Neural progenitor cell (in vitro differentiated cells): ENCODE data around the gene EIF2D. TPM values are rescaled to one million over a fixed set of nuclear protein-coding genes. Genes with fewer than 3 reads are reported as not detected.
A peak's percentile ranks its signal among the peaks of the same experiment; 100 is the strongest.

ENCODE experiments used
- DNase-seq: peaks from one replicate; pipeline ENCODE4 v3.0.0-alpha.2; 2016; ENCODE audit warnings: low spot score
- H2AFZ ChIP-seq: fragments of 200-600 bp; sonication (generic); replicated peaks from 2 replicates; pipeline ENCODE4 v1.6.1; 2016; ENCODE audit warnings: antibody characterized with exemption
- H3F3A ChIP-seq: fragments of 200-600 bp; sonication (generic); 2 replicates; pipeline ENCODE4 v1.6.1; 2016; ENCODE audit warnings: antibody characterized with exemption, low read depth
- H3K27ac ChIP-seq: fragments of 200-600 bp; sonication (generic); 2 replicates; pipeline ENCODE4 v1.5.1; 2016; ENCODE audit warnings: mild to moderate bottlenecking
- H3K27me3 ChIP-seq: fragments of 200-600 bp; sonication (generic); 2 replicates; pipeline ENCODE4 v1.6.1; 2016; ENCODE audit warnings: mild to moderate bottlenecking, moderate library complexity
- H3K36me3 ChIP-seq: fragments of 200-600 bp; sonication (generic); 2 replicates; pipeline ENCODE4 v1.5.1; 2016
- H3K4me1 ChIP-seq: fragments of 200-600 bp; sonication (generic); 2 replicates; pipeline ENCODE4 v1.6.1; 2016; ENCODE audit warnings: mixed run types
- H3K4me2 ChIP-seq: fragments of 200-600 bp; sonication (generic); 2 replicates; pipeline ENCODE4 v1.6.1; 2016
- H3K4me3 ChIP-seq: fragments of 200-600 bp; sonication (generic); 2 replicates; pipeline ENCODE4 v1.5.1; 2016
- H3K79me2 ChIP-seq: fragments of 200-600 bp; sonication (generic); 2 replicates; pipeline ENCODE4 v1.6.1; 2016; ENCODE audit warnings: low read depth
- H3K9ac ChIP-seq: fragments of 200-600 bp; sonication (generic); 2 replicates; pipeline ENCODE4 v1.6.1; 2016
- H3K9me3 ChIP-seq: fragments of 200-600 bp; sonication (generic); 2 replicates; pipeline ENCODE4 v1.5.1; 2016; ENCODE audit warnings: low read depth
- H4K20me1 ChIP-seq: fragments of 200-600 bp; sonication (generic); 2 replicates; pipeline ENCODE4 v1.6.1; 2016; ENCODE audit warnings: low read depth
- H3K27ac Mint-ChIP-seq: 3 replicates; pipeline ENCODE4 v1.8.0; 2021; ENCODE audit warnings: mixed read lengths
- H3K27me3 Mint-ChIP-seq: 2 replicates; pipeline ENCODE4 v1.8.0; 2022; ENCODE audit warnings: low read depth, mild to moderate bottlenecking, inconsistent platforms, moderate library complexity, mixed read lengths; ENCODE audit not compliant: insufficient read depth
- H3K36me3 Mint-ChIP-seq: 3 replicates; pipeline ENCODE4 v1.8.0; 2021; ENCODE audit warnings: mixed read lengths
- H3K4me1 Mint-ChIP-seq: 3 replicates; pipeline ENCODE4 v1.8.0; 2021; ENCODE audit warnings: mixed read lengths
- H3K4me3 Mint-ChIP-seq: 3 replicates; pipeline ENCODE4 v1.8.0; 2021; ENCODE audit warnings: mild to moderate bottlenecking, moderate library complexity, mixed read lengths
- H3K9me3 Mint-ChIP-seq: 3 replicates; pipeline ENCODE4 v1.8.0; 2020; ENCODE audit warnings: mixed read lengths
- EZH2 ChIP-seq: fragments of 200-600 bp; sonication (generic); IDR thresholded peaks from 2 replicates; pipeline ENCODE4 v1.6.1; 2017; ENCODE audit warnings: antibody characterized with exemption, mild to moderate bottlenecking, moderate library complexity
- EZH2phosphoT487 ChIP-seq: fragments of 200-600 bp; sonication (generic); IDR thresholded peaks from 2 replicates; pipeline ENCODE4 v1.6.1; 2017; ENCODE audit warnings: antibody characterized with exemption
- total RNA-seq: library from RNA; depleted of rRNA; stranded (reverse); fragments of >200 nt; gene quantifications from 2 replicates; pipeline ENCODE4 v1.2.3, GENCODE V29; 2015; ENCODE audit warnings: low replicate concordance
- TF ChIP-seq, protein P1 (sequence below): fragments of 200-600 bp; sonication (generic); IDR thresholded peaks from 2 replicates; pipeline ENCODE4 v1.5.1; 2017; ENCODE audit warnings: antibody characterized with exemption, mild to moderate bottlenecking

The EIF2D gene
- total RNA-seq, 1 donor from 2014 or later, result 47.5 TPM

DNA sequence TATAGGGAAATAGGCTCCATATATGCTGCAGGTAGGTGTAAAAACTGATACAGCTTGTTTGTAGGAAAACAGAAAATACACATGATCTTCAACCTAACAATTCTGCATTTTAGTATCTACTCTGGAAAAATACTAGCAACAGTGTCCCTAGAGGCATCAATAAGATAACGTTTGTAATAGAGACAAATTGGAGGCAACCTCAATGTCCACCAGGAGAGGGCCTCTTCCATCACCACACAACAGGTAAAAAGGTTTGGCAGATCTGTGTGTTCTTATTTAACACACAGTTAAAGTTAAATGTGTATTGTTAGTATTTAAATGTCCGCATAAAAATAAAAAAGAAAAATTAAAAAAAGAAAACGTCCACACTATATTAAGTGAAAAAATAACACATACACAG is 5.4 kb downstream of the EIF2D start:
- Histone ChIP-seq H3F3A (peaks cover 4% of the 10 kb centered on the region), H3K27ac (no peak overlapping the region), H3K27me3 (no peaks in the 10 kb centered on the region), H2AFZ (no peak overlapping the region), H3K36me3 (no peaks in the 10 kb centered on the region), H3K79me2 (peaks cover 6% of the 10 kb centered on the region), H3K4me2 (no peak overlapping the region), H3K4me1 (peaks cover 5% of the 10 kb centered on the region), H4K20me1 (no peaks in the 10 kb centered on the region), H3K9me3 (no peaks in the 10 kb centered on the region), H3K9ac (no peak overlapping the region), H3K4me3 (no peak overlapping the region)
- H3K4me3 Mint-ChIP-seq, result no peak overlapping the region
- peak; percentile 38 for DNase-seq
- peaks cover 2% of the 10 kb centered on the region for H3K27me3 Mint-ChIP-seq
- no peaks in the 10 kb centered on the region for H3K9me3 Mint-ChIP-seq
- TF ChIP-seq EZH2, result no peak
- TF ChIP-seq, protein P1, sequence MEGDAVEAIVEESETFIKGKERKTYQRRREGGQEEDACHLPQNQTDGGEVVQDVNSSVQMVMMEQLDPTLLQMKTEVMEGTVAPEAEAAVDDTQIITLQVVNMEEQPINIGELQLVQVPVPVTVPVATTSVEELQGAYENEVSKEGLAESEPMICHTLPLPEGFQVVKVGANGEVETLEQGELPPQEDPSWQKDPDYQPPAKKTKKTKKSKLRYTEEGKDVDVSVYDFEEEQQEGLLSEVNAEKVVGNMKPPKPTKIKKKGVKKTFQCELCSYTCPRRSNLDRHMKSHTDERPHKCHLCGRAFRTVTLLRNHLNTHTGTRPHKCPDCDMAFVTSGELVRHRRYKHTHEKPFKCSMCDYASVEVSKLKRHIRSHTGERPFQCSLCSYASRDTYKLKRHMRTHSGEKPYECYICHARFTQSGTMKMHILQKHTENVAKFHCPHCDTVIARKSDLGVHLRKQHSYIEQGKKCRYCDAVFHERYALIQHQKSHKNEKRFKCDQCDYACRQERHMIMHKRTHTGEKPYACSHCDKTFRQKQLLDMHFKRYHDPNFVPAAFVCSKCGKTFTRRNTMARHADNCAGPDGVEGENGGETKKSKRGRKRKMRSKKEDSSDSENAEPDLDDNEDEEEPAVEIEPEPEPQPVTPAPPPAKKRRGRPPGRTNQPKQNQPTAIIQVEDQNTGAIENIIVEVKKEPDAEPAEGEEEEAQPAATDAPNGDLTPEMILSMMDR, result peak; percentile 65
- TF ChIP-seq EZH2phosphoT487, result no peak
- no peak overlapping the region for H3K27ac Mint-ChIP-seq
- H3K36me3 Mint-ChIP-seq, result peaks cover 5% of the 10 kb centered on the region
- peaks cover 9% of the 10 kb centered on the region for H3K4me1 Mint-ChIP-seq

DNA sequence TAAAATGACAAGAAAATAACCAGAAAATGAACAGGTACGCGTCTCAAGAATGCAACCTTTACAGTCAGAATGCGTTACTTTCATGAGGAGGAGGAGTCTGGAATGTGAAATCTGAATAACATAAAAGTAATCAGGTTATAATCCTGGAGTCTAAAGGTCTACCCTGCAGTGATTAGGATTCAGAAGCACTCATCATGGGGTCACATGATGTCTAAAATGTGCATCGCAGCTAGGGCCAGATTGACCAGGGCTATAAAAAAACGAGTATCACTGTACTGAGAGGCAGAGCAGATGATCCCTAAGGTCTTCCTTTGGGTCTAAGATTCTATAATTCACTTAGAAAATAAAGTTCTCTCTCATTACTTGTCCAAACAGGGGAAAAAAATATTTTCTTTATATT is 7.4 kb downstream of the EIF2D start:
- no peak overlapping the region for H3K27ac ChIP-seq
- no peak overlapping the region for H3K9ac ChIP-seq
- Mint-ChIP-seq H3K4me1 (no peaks in the 10 kb centered on the region), H3K36me3 (peaks cover 7% of the 10 kb centered on the region), H3K4me3 (no peak overlapping the region), H3K27me3 (peaks cover 2% of the 10 kb centered on the region), H3K27ac (no peak overlapping the region), H3K9me3 (no peaks in the 10 kb centered on the region)
- H3K4me3 ChIP-seq, result no peak overlapping the region
- H3K79me2 ChIP-seq, result no peaks in the 10 kb centered on the region
- no peaks in the 10 kb centered on the region for H3K36me3 ChIP-seq
- TF ChIP-seq EZH2 (no peak), EZH2phosphoT487 (no peak)
- TF ChIP-seq, protein P1, result no peak
- DNase-seq, result no peak
- H3F3A ChIP-seq, result peaks cover 4% of the 10 kb centered on the region
- H4K20me1 ChIP-seq, result no peaks in the 10 kb centered on the region
- H3K4me1 ChIP-seq, result no peaks in the 10 kb centered on the region
- H3K27me3 ChIP-seq, result no peaks in the 10 kb centered on the region
- H2AFZ ChIP-seq, result no peak overlapping the region
- H3K9me3 ChIP-seq, result no peaks in the 10 kb centered on the region
- H3K4me2 ChIP-seq, result no peak overlapping the region

DNA sequence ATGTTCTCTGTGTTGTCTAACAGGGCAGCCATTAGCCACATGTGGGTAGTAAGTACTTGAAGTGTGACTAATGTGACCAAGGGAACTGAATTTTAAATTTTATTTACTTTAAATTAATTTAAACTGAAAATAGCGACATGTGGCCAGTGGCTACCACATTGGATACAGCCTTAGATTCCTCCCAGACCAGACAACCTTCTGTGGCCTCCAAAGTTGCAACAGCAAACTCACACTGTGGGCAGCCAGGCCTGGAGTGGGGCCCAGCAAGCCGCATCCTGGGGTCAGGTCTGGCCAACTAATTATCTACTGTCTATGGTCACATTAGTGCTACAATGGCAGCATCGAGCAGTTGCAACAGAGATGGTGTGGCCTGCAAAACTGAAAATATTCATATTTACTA is 11.7 kb downstream of the EIF2D start:
- Mint-ChIP-seq H3K9me3 (no peaks in the 10 kb centered on the region), H3K4me3 (no peak overlapping the region), H3K36me3 (peaks cover 16% of the 10 kb centered on the region), H3K27ac (no peak overlapping the region), H3K27me3 (peaks cover 2% of the 10 kb centered on the region), H3K4me1 (no peaks in the 10 kb centered on the region)
- no peak overlapping the region for H3K4me2 ChIP-seq
- H2AFZ ChIP-seq, result no peak overlapping the region
- H3K9me3 ChIP-seq, result no peaks in the 10 kb centered on the region
- H3K36me3 ChIP-seq, result no peaks in the 10 kb centered on the region
- no peak for DNase-seq
- H4K20me1 ChIP-seq, result no peaks in the 10 kb centered on the region
- H3K4me1 ChIP-seq, result no peaks in the 10 kb centered on the region
- H3K27ac ChIP-seq, result no peak overlapping the region
- H3F3A ChIP-seq, result no peaks in the 10 kb centered on the region
- TF ChIP-seq, protein P1, result no peak
- TF ChIP-seq EZH2, result no peak
- TF ChIP-seq EZH2phosphoT487, result no peak
- H3K27me3 ChIP-seq, result no peaks in the 10 kb centered on the region
- no peak overlapping the region for H3K9ac ChIP-seq
- H3K79me2 ChIP-seq, result no peaks in the 10 kb centered on the region
- H3K4me3 ChIP-seq, result no peak overlapping the region

DNA sequence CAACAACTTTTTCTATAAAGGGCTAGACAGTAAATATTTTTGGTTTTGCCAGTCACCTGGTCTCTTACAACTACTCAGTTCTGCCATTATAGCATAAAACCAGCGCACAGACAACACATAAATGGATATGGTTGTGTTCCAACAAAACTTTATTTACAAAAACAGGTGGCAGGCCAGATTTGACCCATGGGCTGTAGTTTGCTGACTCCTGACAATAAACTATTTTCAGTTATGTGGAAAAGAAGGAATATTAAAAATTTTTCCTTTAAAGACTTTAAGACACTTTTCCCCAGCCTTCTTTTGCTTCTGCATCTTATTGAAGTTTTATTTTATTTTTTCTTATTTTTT is 16.0 kb downstream of the EIF2D start:
- no peak overlapping the region for H3K4me3 ChIP-seq
- H3K4me3 Mint-ChIP-seq, result no peak overlapping the region
- no peaks in the 10 kb centered on the region for H3K79me2 ChIP-seq
- H3K27ac Mint-ChIP-seq, result no peak overlapping the region
- no peak overlapping the region for H3K27ac ChIP-seq
- no peak for DNase-seq
- H3F3A ChIP-seq, result no peaks in the 10 kb centered on the region
- H3K36me3 Mint-ChIP-seq, result peaks cover 33% of the 10 kb centered on the region
- no peak overlapping the region for H3K9ac ChIP-seq
- H3K9me3 ChIP-seq, result no peaks in the 10 kb centered on the region
- H3K27me3 ChIP-seq, result no peaks in the 10 kb centered on the region
- no peak overlapping the region for H2AFZ ChIP-seq
- no peaks in the 10 kb centered on the region for H3K36me3 ChIP-seq
- H3K27me3 Mint-ChIP-seq, result no peaks in the 10 kb centered on the region
- TF ChIP-seq, protein P1, result no peak
- no peak overlapping the region for H3K4me2 ChIP-seq
- H4K20me1 ChIP-seq, result no peaks in the 10 kb centered on the region
- H3K4me1 ChIP-seq, result no peaks in the 10 kb centered on the region
- H3K9me3 Mint-ChIP-seq, result no peaks in the 10 kb centered on the region
- H3K4me1 Mint-ChIP-seq, result no peaks in the 10 kb centered on the region
